GM18870 (cell line): Measurements from ENCODE around the gene PAM.

ENCODE experiments used
- ATAC-seq: cut with Tn5 transposase; IDR thresholded peaks from one replicate; pipeline ENCODE4 v1.9.1; 2021; ENCODE audit warnings: moderate library complexity; ENCODE audit not compliant: unreplicated experiment

PAM gene

GRCh38 chr5:102807878-102808502, 52.9 kb downstream of the PAM start:
- no peak for ATAC-seq

DNA sequence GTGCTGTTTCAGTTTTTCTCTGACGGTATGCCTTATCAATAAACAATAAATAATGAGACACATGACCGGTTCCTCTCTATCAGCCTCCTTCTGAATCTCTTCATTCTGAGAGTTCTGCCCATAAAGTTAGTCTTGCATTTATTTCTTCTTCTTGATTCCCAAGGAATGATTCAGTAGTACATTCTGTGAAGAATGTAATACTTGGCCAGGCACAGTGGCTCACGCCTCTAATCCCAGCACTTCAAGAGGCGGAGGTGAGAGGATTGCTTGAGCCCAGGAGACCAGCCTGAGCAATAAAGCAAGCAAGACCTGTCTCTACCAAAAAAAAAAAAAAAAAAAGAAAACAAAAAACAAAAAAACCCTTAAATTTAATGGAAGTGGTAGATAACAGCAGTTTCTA, 53.9 kb downstream of the PAM start:
- ATAC-seq, result no peak

GRCh38 chr5:102811972-102812371, 56.9 kb downstream of the PAM start:
- ATAC-seq, result no peak

DNA sequence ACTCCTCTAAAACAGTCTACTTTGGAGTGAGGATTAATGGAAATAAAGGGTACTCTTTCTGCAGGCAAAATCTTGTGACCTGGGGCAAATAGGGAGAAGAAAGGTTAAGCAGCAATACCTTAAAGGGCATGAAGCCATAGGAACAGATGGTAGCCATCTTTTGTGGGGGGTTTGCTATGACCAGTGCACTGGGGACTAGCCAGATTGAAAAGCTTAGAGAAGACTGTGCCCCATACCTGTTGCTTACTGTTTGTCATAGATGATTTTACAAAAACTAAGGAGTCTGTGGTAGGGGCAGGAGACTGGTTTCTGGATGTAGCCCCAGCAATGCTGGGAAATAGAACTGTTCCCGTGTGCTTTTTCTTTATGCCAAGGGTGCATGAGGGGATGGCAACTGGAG, 58.6 kb downstream of the PAM start:
- no peak for ATAC-seq

- no peak for ATAC-seq
Measured at GRCh38 chr5:102815084-102815483, 60.0 kb downstream of the PAM start.

DNA sequence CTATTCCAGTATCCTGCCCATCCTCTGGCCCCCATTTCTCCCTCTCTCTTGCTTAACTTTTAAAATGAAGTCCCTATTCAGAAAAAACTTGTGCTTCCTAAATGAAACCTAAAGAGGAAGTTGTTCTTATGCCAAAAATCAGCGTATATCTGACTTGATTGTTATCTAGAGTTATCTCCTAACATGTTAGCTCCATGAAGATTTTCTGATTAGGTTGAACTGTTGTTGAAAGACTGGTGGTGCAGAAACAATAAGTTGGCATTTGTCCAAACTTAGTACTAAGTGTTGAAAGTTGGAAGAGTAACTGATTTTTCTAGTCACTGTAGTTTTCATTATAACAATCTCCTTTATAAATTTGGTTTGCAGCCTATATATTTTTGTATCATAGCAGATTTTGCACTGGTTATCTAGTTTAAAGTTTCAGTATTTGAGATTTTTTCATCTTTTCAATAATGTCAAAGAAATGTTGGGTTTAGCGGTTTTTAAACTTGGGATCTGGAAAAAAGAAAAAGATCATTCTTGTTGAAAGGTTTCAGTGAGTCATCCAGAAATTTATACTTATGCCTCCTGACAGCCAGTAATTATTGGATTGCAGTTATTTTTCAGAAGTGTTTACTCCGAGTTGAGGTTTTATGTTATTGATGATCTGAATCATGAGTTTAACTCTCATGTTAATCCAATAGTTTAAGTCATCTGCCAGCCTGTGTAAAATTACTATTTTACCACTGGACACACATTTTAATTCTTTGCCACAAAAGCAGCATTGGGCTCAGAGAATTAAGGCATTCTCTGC, 60.6 kb downstream of the PAM start:
- ATAC-seq, result no peak

GRCh38 chr5:102818345-102818744, 63.2 kb downstream of the PAM start:
- ATAC-seq, result no peak

GRCh38 chr5:102818934-102819333, 63.8 kb downstream of the PAM start:
- no peak for ATAC-seq

- ATAC-seq, result no peak
Measured at GRCh38 chr5:102819634-102820033, 64.5 kb downstream of the PAM start.

GRCh38 chr5:102823441-102823874, 68.4 kb downstream of the PAM start:
- no peak for ATAC-seq

- ATAC-seq, result no peak
Measured at GRCh38 chr5:102826629-102827028, 71.5 kb downstream of the PAM start.

GRCh38 chr5:102830241-102830640, 75.1 kb downstream of the PAM start:
- no peak for ATAC-seq

DNA sequence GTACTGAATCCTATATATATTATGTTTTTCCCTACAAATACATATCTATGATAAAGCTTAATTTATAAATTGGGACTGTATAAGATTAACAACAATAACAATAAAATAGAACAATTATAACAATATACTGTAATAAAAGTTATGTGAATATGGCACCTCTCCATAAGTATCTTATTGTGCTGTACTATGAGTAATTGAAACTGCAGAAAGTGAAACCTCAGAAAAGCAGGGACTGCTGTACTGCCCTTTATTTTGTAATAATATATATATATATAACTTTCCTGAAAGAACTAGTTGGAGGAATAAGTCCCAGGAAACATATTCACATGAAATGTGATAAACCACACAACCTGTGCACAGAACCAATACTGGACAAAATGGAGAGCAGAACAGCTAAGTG, 77.3 kb downstream of the PAM start:
- no peak for ATAC-seq

GRCh38 chr5:102833146-102833545, 78.0 kb downstream of the PAM start:
- no peak for ATAC-seq

GRCh38 chr5:102834438-102834964, 79.4 kb downstream of the PAM start:
- no peak for ATAC-seq

DNA sequence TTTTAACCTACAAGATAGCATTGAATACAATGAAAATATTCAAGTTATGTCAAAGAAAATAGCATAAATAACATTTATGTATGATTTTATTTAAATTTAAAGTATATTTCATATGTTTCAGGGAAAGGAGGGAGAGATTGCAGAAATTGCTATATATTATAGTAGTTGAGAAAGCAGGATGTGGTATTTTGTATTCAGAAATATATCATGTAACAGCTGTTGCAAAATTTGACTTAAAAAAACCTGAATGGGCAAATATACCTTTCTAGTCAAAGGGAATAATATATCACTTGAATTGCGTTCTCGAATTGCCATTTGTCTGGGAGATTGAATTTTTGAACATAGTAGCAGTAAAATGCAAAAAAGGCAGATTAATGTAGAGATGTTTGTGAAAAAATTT, 80.6 kb downstream of the PAM start:
- no peak for ATAC-seq

DNA sequence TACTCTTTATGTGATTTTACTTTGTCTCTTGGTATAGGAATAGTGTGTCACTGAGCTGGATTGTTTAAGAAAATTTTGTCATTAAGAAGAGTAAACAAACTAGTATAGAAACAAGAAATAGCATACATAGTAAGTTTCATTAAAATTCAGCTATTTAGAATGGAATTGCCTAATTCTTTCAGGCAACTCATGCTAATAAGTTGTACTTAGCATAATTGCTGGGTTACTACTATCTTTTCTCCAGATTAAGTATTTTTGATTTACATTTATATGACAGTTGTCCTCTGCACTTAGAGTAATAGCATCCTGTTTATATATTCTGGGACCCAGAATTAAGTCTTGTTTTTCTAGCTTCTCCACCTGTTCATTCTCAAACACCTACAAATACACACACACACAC, 85.9 kb downstream of the PAM start:
- ATAC-seq, result no peak

DNA sequence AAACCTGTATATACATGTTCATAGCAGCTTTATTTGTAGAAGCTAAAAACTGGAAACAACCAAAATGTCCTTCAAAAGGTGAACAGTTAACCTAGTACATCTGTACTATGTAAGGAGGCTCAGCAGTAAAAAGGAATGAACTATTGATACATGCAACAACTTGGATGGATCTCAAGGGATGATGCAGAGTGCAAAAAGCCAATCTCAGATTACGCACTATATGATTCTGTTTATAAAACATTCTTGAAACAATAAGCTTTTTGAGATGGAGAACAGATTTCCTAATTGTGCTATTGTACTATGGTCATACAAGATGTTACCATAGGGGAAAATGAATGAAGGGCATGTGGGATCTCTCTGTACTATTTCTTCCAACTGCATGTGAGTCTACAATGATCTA, 88.9 kb downstream of the PAM start:
- ATAC-seq, result no peak

DNA sequence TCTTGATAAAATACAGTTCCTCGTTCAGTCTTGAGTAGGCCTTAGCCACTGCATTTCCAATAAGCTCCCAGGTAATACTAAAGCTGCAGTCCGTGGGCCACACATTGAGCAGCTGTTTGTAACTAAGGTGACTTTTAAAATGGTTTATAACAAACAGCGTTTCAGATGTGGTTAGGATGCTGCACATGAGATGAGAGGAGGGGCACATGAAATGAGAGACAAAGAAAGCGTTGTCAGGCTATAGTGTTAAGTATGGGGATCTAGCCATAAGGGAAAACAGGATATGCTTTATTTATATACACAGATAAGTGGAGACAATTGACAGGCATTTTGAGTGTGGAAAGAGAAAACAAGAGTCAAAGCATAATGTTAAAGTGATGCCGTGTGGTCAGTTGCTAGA, 89.9 kb downstream of the PAM start:
- ATAC-seq, result no peak

DNA sequence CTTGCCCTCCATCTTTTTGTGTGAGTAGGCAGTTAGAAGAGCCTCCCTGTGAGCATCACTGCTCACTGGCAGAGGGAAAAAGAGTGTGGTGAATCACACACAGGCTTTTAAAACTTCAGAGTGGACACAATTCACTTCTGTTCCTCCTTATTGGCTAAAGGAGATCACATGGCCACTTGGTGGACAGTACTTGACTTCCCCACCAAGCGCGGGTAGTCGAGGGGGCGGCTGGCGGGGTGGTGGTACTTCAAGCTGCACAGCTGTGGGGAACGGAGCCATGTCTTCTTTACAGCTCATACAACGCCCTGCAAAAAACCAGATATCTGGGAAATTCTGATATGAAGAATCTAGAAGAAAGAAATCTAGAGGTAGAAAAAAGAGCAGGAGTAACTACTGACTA, 95.4 kb downstream of the PAM start:
- ATAC-seq, result no peak

DNA sequence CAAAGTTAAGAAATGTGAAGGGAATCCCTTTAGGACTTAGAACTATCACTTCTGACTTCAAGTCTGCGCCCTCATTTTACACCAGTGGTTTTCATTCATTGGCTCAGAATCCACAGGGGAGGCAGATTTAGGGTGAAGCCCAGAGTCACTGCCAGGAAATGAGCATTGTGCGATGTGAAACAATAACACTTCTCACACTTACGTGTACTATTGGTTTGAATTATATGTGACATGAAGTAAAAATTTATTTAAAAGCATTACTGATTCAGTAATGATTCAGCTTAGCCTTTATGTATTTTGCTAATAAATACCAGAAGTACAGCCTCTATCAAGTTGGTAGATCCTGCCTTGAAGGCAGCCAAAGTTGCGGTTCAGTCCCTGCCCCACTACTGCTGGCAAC, 98.6 kb downstream of the PAM start:
- no peak for ATAC-seq

- no peak for ATAC-seq
Measured at GRCh38 chr5:102855681-102856388, 100.7 kb downstream of the PAM start.
